DOHH2 (cell line): ENCODE measurements around the gene COPS4.
"Not testable (repeated sequence)": the region's sequence is repeated elsewhere in the genome, so short reads cannot be mapped to it uniquely, and the experiment has no call there.

Source experiments
- CTCF ChIP-seq: fragments of 200-600 bp; sonication (generic); IDR thresholded peaks from one replicate; pipeline ENCODE4 v1.5.1; 2014; ENCODE audit warnings: antibody characterized with exemption, mild to moderate bottlenecking, low read depth, low read length; ENCODE audit not compliant: poor library complexity, severe bottlenecking
- EZH2phosphoT487 ChIP-seq: fragments of 200-600 bp; sonication (generic); IDR thresholded peaks from 2 replicates; pipeline ENCODE4 v1.6.1; 2017; ENCODE audit warnings: borderline replicate concordance, mild to moderate bottlenecking, antibody characterized with exemption, low read length, moderate library complexity, mixed read lengths

- not testable (repeated sequence) for TF ChIP-seq CTCF, EZH2phosphoT487
Observed at GRCh38 chr4:83043157-83043556, 8.2 kb downstream of the COPS4 start.
